ENCODE data around the gene ZNF554. TPM values are rescaled to one million over a fixed set of nuclear protein-coding genes. Genes with fewer than 3 reads are reported as not detected.
"Not testable (repeated sequence)": the region's sequence is repeated elsewhere in the genome, so short reads cannot be mapped to it uniquely, and the experiment has no call there.

Gene ZNF554
- total RNA-seq, 1 experiment from 2014 or later, result 4.8 TPM

DNA sequence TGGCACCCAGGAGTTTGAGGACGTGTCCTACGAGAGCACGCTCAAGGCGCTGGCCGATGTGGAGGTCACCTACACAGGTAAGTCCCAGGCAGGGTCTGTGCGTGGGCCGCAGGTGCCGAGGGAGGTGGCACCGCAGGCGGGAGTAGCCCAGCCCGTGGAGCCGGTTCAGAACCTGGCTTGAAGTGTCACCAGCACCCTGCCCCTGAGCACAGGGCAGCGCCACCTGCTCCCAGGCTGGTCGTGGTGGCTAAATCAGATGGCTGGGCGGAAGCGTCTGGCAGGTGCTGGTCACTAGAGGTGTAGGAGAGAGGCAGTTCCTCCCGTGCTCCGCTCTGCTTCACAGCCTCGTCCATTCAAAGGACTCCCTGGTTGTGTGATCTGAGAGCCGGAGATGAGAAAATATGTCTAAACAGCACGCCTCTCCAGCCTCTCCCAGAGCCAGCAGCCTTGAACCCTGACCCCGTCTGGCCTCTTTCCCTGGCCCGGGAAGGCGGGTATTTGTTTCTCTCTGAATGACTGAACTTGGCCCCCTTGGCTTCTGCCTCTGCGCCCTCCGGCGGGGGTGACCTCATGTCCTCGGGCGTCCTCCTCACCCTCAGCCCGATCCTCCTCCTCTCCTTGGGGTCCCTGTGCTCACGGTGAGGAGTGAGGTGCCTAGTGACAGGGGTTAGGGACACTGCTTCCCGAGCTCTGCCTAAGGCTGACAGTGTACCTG is 29.0 kb upstream of the ZNF554 start:
- DNase-seq (ENCODE audit: low spot score), result no peak

GRCh38 chr19:2791440-2791839 is 28.2 kb upstream of the ZNF554 start:
- no peak for DNase-seq (ENCODE audit: low spot score)

DNA sequence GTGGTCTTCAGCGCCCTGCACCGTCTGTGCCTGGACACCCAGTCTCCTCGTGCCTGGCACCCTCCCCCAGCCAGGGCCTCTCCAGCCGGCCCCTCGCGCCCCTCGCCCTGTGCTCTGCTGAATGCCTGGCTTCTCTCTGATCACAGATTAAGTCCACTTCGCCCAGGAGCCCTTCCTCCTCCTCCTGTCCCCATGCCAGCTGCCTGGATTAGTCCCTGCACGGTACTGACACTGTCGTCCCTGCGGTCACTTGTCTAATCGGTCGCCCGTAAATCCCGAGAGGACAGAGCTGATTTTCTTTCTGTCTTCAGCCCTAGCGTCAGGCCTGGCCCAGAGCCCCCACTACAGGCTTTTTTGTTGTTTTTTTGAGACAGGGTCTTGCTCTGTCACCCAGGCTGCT is 27.8 kb upstream of the ZNF554 start:
- DNase-seq (ENCODE audit: low spot score), result no peak

DNA sequence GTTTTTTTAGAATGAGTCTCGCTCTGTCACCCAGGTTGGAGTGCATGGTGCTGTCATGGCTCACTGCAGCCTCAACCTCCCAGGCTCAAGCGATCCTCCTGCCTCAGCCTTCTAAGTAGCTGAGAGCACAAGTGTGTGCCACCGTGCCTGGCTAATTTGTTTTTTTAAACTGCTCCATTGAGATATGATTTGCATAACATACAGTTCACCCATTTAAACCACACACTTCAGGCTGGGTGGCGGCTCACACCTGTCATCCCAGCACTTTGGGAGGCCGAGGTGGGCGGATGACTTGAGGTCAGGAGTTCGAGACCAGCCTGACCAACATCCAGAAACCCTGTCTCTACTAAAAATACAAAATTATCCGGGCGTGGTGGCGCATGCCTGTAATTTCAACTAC is 27.0 kb upstream of the ZNF554 start:
- not testable (repeated sequence) for DNase-seq (ENCODE audit: low spot score)

DNA sequence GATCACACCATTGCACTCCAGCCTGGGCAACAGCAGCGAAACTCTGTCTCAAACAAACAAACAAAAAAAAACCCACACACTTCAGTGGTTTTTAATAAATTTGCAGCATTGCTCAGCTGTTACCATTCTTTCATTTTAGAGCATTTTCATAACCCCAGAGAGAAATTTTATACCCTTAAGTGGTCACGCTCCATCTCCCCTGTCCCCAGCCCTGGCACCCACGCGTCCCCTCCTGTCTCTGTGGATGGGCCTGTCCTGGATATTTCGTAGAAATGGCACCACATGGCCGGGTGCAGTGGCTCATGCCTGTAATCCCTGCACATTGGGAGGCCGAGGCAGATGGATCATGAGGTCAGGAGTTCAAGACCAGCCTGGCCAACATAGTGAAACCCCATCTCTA is 26.5 kb upstream of the ZNF554 start:
- no peak for DNase-seq (ENCODE audit: low spot score)

DNA sequence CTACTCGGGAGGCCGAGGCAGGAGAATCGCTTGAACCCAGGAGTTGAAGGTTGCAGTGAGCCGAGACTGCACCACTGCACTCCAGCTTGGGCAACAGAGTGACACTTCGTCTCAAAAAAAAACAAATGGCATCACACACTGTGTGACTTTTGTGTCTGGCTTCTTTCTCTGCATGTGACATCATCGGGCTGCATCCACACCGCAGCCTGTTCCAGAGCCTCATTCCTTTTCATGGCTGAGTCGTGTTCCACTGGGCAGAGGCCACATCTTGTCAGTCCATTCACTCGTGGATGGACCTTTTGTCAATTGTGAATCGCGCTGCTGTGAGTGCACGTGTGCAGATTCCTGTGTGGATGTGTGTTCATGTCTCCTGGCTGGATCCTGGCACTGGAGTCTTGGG is 26.1 kb upstream of the ZNF554 start:
- DNase-seq (ENCODE audit: low spot score), result no peak

DNA sequence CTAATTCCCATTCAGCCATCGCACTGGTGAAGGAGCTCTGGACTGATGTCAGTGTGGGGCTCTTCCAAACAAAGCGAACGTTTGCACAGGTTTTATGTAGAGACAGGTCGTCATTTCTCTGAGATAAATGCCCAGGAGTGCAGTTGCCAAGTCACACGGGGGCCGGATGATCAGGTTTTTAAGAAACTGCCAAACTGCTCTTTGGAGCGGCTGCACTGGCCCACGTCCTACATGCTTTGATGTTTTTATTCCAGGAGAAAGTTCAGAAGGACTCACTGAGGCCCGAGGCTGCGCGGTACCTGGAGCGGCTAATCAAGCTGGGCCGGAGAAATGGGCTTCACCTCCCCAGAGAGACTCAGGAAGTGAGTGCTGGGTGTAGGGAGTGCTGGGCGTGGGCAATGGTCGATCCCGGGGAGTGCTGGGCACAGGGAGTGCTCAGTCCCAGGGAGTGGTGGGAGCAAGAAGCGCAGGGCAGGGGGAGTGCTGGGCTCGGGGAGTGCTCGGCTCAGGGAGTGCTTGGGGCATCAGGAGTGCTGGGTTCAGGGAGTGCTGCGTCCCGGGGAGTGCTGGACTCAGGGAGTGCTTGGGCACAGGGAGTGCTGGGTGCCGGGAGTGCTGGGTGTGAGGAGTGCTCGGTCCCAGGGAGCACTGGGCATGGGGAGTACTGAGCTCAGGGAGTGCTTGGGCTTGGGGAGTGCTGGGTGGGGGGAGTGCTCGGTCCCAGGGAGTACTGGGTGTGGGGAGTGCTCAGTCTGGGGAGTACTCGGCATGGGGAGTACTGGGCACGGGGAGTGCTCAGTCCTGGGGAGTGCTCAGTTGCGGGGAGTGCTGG is 23.6 kb upstream of the ZNF554 start:
- DNase-seq (ENCODE audit: low spot score), result no peak

GRCh38 chr19:2796659-2797266 is 22.9 kb upstream of the ZNF554 start:
- DNase-seq (ENCODE audit: low spot score), result no peak

GRCh38 chr19:2797280-2797679 is 22.4 kb upstream of the ZNF554 start:
- DNase-seq (ENCODE audit: low spot score), result no peak

DNA sequence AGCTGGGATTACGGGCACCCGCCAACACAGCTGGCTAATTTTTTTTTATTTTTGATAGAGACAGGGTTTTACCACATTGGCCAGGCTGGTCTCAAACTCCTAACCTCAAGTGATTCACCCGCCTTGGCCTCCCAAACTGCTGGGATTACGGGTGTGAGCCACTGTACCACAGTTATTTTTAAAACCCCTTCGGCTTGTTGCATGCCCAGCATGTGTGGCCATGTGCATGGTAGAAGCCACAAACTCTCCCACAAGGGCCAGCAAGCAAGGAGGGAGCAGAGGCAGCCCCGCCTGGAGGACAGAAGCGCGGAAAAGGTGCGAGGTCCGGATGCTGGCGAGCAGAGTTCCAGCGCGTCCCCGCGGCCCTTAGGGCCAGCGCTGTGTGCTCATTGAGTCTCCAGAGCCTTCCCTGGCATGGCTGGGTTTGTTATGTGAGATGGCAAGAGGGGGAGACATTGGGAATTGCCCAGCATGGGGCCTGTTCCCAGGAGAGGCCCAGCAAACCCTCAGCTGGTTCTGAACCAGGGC is 21.4 kb upstream of the ZNF554 start:
- DNase-seq (ENCODE audit: low spot score), result no peak

GRCh38 chr19:2798733-2799132 is 20.9 kb upstream of the ZNF554 start:
- DNase-seq (ENCODE audit: low spot score), result peak; percentile 58

DNA sequence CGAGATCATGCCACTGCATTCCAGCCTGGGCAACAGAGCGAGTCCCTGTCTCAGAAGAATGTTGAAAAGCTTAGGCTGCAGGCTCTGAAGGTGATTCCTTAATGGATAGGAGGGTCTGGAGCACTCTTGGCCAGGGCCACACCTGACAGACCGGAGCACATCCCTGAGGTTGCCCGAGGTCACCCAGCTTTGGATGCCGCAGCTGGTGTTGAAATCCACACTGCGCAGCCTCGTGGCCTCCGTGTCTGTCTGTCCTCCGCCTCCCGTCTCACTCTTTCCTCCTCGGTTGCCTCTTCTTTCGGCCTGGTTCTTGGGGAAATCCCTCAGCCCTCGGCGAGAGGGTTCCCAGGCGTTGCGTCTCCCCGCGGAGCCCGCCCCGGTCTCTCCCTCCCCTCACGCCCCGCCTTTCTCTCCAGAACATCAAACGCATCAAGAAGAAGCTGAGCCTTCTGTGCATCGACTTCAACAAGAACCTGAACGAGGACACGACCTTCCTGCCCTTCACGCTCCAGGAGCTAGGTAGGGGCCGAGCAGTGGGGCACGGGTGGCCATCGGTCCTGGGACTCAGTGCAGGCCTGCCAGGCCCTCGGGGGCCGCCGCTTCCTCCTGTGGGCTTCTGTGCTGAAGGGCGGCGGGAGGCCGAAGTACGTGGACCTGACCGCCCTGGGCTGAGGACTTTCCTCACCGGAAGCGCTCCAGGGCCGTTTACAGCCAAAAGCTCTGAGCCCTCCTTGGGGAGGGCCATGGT is 20.2 kb upstream of the ZNF554 start:
- no peak for DNase-seq (ENCODE audit: low spot score)

DNA sequence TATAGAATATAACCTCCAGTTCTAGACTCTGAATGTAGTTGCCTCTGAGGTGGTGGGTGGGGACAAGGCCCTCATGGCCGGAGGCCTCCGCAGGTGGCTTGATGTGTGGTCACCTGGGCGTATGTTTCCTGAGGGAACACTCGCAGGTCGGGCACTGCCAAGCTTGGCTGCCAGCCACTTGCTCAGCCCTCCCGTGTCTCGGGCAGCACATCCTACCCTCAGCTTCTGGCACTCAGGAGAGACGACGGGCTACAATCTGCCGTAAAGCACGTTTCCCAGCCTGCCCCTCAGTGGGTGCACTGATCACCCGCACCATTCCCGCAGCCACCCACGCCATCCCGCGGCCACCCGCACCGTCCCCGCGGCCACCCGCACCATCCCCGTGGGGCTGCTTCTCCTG is 19.2 kb upstream of the ZNF554 start:
- DNase-seq (ENCODE audit: low spot score), result no peak

GRCh38 chr19:2802826-2803225 is 16.8 kb upstream of the ZNF554 start:
- no peak for DNase-seq (ENCODE audit: low spot score)

- no peak for DNase-seq (ENCODE audit: low spot score)
Measured at GRCh38 chr19:2803486-2804155, 16.0 kb upstream of the ZNF554 start.

DNA sequence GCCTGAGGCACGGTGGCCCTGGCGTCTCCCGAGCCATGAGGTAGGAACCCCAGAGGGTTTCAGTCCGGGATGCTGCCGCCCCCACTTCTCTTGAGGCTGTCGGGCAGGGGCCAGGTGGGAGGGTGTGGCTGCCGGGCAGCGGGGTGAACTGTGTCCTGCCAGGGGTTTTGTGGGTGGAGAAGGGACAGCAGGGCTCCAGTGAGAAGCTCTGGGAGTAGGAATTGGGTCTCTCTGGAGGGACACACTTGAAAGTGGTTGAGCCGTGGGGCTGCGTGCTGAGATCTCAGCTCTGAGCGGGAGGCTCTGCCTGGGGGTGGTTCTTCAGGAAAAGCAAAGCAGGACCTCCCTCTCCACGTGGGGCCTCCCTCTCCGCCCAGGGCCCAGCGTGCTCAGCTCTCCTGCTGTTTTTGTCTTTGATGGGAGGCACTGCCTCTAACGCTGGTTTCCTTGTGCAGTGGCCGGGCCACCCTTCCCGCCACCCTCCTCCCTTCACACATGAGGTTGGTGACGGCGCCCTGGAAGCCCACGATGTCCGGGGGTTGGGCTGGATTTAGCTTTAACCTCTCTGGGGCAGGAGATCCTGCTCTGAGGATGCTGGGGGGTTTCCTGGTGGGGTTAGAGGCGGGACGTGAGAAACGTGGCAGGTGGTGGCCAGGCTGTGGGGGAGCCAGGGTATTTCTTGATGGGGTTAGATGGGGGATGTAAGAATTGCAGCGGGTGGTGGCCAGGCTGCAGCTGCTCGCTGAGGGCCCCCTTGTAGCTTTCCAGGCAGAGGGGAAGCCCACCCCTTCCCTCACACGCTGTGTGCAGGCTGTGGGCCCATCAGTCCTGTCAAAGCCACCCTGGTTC is 15.3 kb upstream of the ZNF554 start:
- no peak for DNase-seq (ENCODE audit: low spot score)

- no peak for DNase-seq (ENCODE audit: low spot score)
Measured at GRCh38 chr19:2805261-2805900, 14.3 kb upstream of the ZNF554 start.

- DNase-seq (ENCODE audit: low spot score), result no peak
Measured at GRCh38 chr19:2805991-2806649, 13.5 kb upstream of the ZNF554 start.

DNA sequence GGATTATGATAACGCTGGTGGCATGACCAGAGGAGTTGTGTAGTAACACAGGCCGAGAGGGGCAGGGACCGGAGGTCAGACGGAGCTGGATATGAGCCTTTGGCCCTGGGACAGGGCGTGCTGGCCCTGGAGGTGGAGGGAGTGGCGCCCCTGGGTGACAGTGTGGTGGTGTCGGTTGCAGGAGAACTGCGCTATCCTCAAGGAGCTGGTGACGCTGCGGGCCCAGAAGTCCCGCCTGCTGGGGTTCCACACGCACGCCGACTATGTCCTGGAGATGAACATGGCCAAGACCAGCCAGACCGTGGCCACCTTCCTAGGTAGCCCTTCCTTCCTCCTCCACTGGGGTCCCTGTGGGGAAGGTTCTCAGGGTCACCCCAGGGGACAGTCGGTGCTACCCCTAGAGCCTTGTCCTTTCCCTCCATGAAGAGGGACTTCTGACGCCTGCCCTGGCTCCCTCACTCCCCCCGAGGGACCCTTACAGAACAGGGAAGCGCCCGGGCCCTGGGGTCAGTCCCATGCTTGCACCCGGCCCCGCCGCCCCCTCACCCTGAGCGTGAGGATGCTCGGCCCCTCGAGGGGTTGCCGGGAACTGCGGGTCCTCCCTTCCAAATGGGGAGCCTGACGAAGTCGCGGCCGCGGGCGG is 12.8 kb upstream of the ZNF554 start:
- no peak for DNase-seq (ENCODE audit: low spot score)
